Tongue (tissue), 3 donors: ENCODE results near the gene TP63. TPM values are rescaled to one million over a fixed set of nuclear protein-coding genes. Genes with fewer than 3 reads are reported as not detected.

Experiments
- DNase-seq: peaks from one replicate; pipeline ENCODE4 v3.0.0-alpha.2; 2015
- small RNA-seq: library from RNA; depleted of rRNA; stranded (forward); fragments of <200 nt; gene quantifications from one replicate; pipeline ENCODE3, GENCODE V24; 2014; ENCODE audit warnings: low replicate concordance
- total RNA-seq: library from RNA; depleted of rRNA; stranded (reverse); fragments of >200 nt; gene quantifications from one replicate; pipeline ENCODE4 v1.2.3, GENCODE V29; 2014

TP63 gene
- total RNA-seq, 1 donor from 2014 or later: 43.2 TPM

- DNase-seq: no peak
Observed at GRCh38 chr3:189936201-189936945, 305.2 kb downstream of the TP63 start.

- no peak for DNase-seq
Observed at GRCh38 chr3:189937302-189938127, 306.3 kb downstream of the TP63 start.

DNA sequence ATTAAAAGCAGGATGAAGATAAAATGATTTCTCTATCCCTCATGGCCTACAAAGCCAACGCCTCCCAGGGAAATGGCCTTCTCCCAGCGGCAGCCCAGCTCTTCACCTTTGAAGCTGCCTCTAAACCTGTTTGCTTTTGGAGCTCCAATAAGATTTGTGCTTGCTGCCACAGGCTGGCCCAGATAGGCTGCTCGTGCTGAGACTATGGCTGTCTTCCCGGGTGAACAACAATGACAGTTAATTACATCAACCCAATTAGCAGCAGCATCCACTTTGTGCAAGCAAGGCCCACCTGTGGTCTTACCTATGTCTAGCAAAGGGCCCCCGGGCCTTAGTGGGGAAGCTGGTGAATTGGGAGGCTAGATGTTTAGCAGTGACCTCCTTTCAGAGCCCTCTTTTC is 309.9 kb downstream of the TP63 start:
- no peak for DNase-seq

- no peak for DNase-seq
Observed at GRCh38 chr3:189941679-189942078, 310.5 kb downstream of the TP63 start.

DNA sequence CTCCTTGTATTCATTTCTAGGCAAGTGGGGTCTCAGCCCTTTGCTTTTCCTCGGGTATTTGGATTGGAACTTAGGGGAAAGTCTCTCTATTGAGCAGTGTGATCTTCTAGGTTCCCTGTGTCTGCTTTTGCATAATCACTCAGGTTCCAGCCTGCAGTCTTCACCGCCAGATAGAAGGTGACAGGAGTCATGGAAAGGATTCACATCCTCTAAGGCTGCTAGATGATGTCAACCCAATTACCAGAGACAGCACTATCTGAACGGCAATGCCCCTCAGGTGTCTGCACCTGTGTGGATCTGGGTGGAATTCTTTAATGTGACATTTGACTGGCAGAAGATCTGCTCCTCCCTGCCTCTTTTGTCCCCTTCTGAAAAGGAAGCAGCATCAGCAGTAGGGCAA is 311.8 kb downstream of the TP63 start:
- no peak for DNase-seq

GRCh38 chr3:189944285-189945145 is 313.3 kb downstream of the TP63 start:
- peak; percentile 20 for DNase-seq

DNA sequence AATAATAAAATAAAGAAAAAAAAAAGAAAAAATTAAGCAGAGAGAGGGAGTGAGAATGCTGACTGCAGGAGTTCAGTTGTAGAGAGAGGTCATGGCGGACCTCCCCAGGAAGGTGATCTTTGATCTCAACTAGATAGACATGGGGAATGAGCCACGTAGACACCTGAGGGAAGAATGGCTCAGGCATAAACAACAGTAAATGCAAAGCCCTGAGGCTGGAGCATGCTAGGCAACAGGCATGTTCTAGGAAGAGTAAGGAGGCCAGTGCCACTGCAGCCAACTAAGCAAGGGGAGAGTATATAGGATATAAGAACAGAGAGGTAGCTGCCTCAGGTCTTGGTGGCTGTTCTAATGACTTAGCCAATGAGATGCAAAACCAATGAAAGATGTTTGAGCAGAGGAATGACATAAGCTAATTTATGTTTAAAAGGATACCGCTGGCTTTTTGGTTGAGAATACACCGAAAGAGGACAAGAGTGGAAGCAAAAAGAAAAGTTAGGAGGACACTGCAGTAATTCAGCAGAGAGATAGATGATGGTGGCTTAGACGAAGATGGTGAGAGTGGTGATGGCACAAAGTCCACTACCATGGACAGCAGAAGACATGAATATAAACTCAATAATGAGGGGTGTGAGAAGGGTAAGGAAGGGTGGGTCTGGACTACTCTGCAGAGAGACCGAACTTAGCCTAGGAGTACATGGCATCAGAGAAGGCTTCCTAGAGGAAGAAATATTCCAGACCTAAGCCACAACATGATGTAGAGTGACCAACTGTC is 314.9 kb downstream of the TP63 start:
- DNase-seq: no peak

Small RNA genes within 50 kb of the gene (small RNA-seq; reads per million reads assigned to genes)
- gene AC078809.1: not detected
- gene MIR944: 23.2 reads per million, percentile 95 among the genes with 10 or more reads in this experiment
